Retinal pigment epithelial cell (primary cell): Measurements from ENCODE around the gene PLPP6.
A peak's percentile ranks its signal among the peaks of the same experiment; 100 is the strongest.

Source experiments
- DNase-seq: peaks from one replicate; pipeline ENCODE4 v3.0.0-alpha.2; 2010; ENCODE audit warnings: low read depth
- H3K4me3 ChIP-seq: 2 replicates; pipeline ENCODE4 v1.5.1; 2011; ENCODE audit warnings: mild to moderate bottlenecking, low read length, control low read depth, moderate library complexity
- CTCF ChIP-seq: conservative IDR thresholded peaks from 2 replicates; pipeline ENCODE4 v1.5.1; 2011; ENCODE audit warnings: low read depth, low read length, control low read depth, inconsistent platforms

PLPP6 gene

GRCh38 chr9:4662108-4662988 lies at the start of gene PLPP6:
Gene PLPP6 (plus strand): TSS chr9:4662294. CDS start chr9:4662376, 82 bp downstream.
- DNase-seq: no peak
- peak within 1 kb of the TSS; percentile 60 for H3K4me3 ChIP-seq
- TF ChIP-seq CTCF: peak; percentile 53

GRCh38 chr9:4614627-4615026 lies 47.5 kb upstream of the PLPP6 start:
- no peak overlapping the region for H3K4me3 ChIP-seq
- no peak for DNase-seq
- TF ChIP-seq CTCF: no peak

- no peak for DNase-seq
- no peak for TF ChIP-seq CTCF
These were observed 46.8 kb upstream of the PLPP6 start for GRCh38 chr9:4615251-4615650.

GRCh38 chr9:4615778-4616177 lies 46.3 kb upstream of the PLPP6 start:
- DNase-seq: no peak
- no peak overlapping the region for H3K4me3 ChIP-seq
- no peak for TF ChIP-seq CTCF

More at GRCh38 chr9:4615251-4615650, 46.8 kb upstream of the PLPP6 start:
- no peak overlapping the region for H3K4me3 ChIP-seq

GRCh38 chr9:4617752-4618151 lies 44.3 kb upstream of the PLPP6 start:
- H3K4me3 ChIP-seq: no peak overlapping the region
- DNase-seq: no peak
- TF ChIP-seq CTCF: no peak

- H3K4me3 ChIP-seq: no peak overlapping the region
- TF ChIP-seq CTCF: no peak
- DNase-seq: no peak
These were observed 43.4 kb upstream of the PLPP6 start for GRCh38 chr9:4618700-4619099.
